ENCODE results near the gene SESN1. TPM values are rescaled to one million over a fixed set of nuclear protein-coding genes. Genes with fewer than 3 reads are reported as not detected.
"Not testable (repeated sequence)": the region's sequence is repeated elsewhere in the genome, so short reads cannot be mapped to it uniquely, and the experiment has no call there.

SESN1 gene
- total and polyA plus RNA-seq, 10 donors = 26.8 to 115 (median 59.6) TPM

GRCh38 chr6:108983151-108983550 lies 111.5 kb downstream of the SESN1 start:
- no peaks in the 10 kb centered on the region for H3K27me3 ChIP-seq (replicated peaks in 1 of 7)
- peaks cover 0 to 45% (median 16%) of the 10 kb centered on the region in 6 donors for H3K36me3 ChIP-seq
- H3K4me1 ChIP-seq = no peaks in the 10 kb centered on the region
- no peak overlapping the region for H3K27ac ChIP-seq
- peaks cover 0 to 31% (median 19%) of the 10 kb centered on the region in 8 donors for H3K9me3 ChIP-seq
- no peak overlapping the region for H3K4me3 ChIP-seq
- no peak for TF ChIP-seq POLR2A (IDR thresholded peaks at IDR 0.05)
- 48 to 82% (median 68%) methylated on average over 1 of the region's 1 CpG for WGBS, 5 donors
- intact Hi-C loops (cut with DNase I; ENCODE audit: low total_unique reads) = no loop called here
- no peak for DNase-seq

GRCh38 chr6:108982154-108983113 lies 112.2 kb downstream of the SESN1 start:
- Histone ChIP-seq H3K4me3 (no peak overlapping the region), H3K27ac (no peak overlapping the region), H3K9me3 (peaks cover 0 to 38% (median 22%) of the 10 kb centered on the region in 8 donors), H3K4me1 (no peaks in the 10 kb centered on the region), H3K27me3 (replicated peaks in 1 of 7) (no peaks in the 10 kb centered on the region), H3K36me3 (peaks cover 0 to 38% (median 9%) of the 10 kb centered on the region in 6 donors)
- DNase-seq = no peak
- TF ChIP-seq CTCF (IDR thresholded peaks at IDR 0.05 in 8 of 11, conservative IDR thresholded peaks at IDR 0.05 in 3 of 11) = no peak
- TF ChIP-seq POLR2A (IDR thresholded peaks at IDR 0.05) = no peak
- no peak for TF ChIP-seq POLR2AphosphoS5 (IDR thresholded peaks at IDR 0.05)
- intact Hi-C loops (cut with DNase I; ENCODE audit: low total_unique reads) = no loop called here
- whole genome bisulfite sequencing, 5 donors = 84 to 91% (median 89%) methylated on average over 10 of the region's 10 CpGs

DNA sequence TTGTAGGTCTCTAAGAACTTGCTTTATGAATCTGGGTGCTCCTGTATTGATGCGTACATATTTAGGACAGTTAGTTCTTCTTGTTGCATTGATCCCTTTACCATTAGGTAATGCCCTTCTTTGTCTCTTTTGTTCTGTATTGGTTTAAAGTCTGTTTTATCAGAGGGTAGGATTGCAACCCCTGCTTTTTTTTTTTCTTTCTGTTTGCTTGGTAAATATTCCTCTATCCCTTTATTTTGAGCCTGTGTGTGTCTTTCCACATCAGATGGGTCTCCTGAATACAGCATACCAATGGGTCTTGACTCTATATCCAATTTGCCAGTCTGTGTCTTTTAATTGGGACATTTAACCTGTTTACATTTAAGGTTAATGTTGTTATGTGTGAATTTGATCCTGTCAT lies 116.0 kb downstream of the SESN1 start:
- H3K27me3 ChIP-seq (replicated peaks in 1 of 7); H3K36me3 ChIP-seq; DNase-seq; H3K4me1 ChIP-seq; H3K27ac ChIP-seq; intact Hi-C loops (cut with DNase I; ENCODE audit: low total_unique reads); H3K4me3 ChIP-seq: not testable (repeated sequence)
- WGBS, 5 donors = 91 to 100% (median 97%) methylated on average over 1 of the region's 1 CpG
- peaks cover 0 to 55% (median 36%) of the 10 kb centered on the region in 8 donors for H3K9me3 ChIP-seq

DNA sequence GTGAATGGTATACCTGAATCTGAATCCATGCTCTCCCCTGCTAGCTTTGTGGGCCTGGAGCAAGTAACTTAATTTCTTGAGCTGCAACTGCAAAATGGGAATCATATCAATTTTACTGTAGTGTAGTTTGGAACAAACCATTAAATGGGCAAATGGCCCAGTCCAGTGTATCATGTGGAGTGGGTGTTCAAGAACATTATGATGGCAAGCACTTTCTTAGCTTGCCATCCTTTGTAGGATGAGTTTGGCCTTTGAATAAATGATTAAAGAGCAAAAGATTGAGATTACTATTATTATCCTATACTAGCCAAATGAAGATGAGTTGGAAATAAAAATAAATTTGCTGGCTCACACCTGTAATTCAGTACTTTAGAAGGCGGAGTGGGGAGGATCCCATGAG lies 120.4 kb downstream of the SESN1 start:
- 92 to 100% (median 96%) methylated on average over 1 of the region's 1 CpG for WGBS, 5 donors
- Histone ChIP-seq H3K27me3 (replicated peaks in 1 of 7) (no peaks in the 10 kb centered on the region), H3K36me3 (no peaks in the 10 kb centered on the region), H3K27ac (no peak overlapping the region), H3K4me1 (peaks cover 0 to 8% (median 0%) of the 10 kb centered on the region in 6 donors), H3K4me3 (no peak overlapping the region), H3K9me3 (peaks cover 0 to 35% (median 25%) of the 10 kb centered on the region in 8 donors)
- intact Hi-C loops (cut with DNase I; ENCODE audit: low total_unique reads) = no loop called here
- no peak for TF ChIP-seq CTCF (IDR thresholded peaks at IDR 0.05 in 8 of 11, conservative IDR thresholded peaks at IDR 0.05 in 3 of 11)
- TF ChIP-seq POLR2A (IDR thresholded peaks at IDR 0.05) = no peak
- DNase-seq = no peak

GRCh38 chr6:108969776-108970175 lies 124.9 kb downstream of the SESN1 start:
- Histone ChIP-seq H3K27ac (no peak overlapping the region), H3K4me1 (peaks cover 0 to 40% (median 21%) of the 10 kb centered on the region in 6 donors), H3K9me3 (no peaks in the 10 kb centered on the region), H3K4me3 (no peak overlapping the region), H3K36me3 (no peaks in the 10 kb centered on the region), H3K27me3 (replicated peaks in 1 of 7) (no peaks in the 10 kb centered on the region)
- no peak for DNase-seq
- WGBS, 5 donors = 81 to 88% (median 84%) methylated on average over 2 of the region's 2 CpGs
- TF ChIP-seq POLR2AphosphoS5 (IDR thresholded peaks at IDR 0.05) = no peak
- intact Hi-C loops (cut with DNase I; ENCODE audit: low total_unique reads) = no loop called here
